ENCODE data around the gene CLDN1.

GRCh38 chr3:190321789-190322603 is at the start of gene CLDN1:
- TF ChIP-seq POLR2AphosphoS5 (IDR thresholded peaks at IDR 0.05; ENCODE audit: borderline replicate concordance, low read depth, low read length) (peak; percentile 82), EZH2 (IDR thresholded peaks at IDR 0.05) (no peak), FOXP2 (optimal IDR thresholded peaks at IDR 0.05; ENCODE audit: control extremely low read depth, extremely low read length, insufficient read depth) (no peak)

Data from SK-N-MC (cell line).